ENCODE results near the gene GARIN5B.
A peak's percentile ranks its signal among the peaks of the same experiment; 100 is the strongest.

GARIN5B gene

DNA sequence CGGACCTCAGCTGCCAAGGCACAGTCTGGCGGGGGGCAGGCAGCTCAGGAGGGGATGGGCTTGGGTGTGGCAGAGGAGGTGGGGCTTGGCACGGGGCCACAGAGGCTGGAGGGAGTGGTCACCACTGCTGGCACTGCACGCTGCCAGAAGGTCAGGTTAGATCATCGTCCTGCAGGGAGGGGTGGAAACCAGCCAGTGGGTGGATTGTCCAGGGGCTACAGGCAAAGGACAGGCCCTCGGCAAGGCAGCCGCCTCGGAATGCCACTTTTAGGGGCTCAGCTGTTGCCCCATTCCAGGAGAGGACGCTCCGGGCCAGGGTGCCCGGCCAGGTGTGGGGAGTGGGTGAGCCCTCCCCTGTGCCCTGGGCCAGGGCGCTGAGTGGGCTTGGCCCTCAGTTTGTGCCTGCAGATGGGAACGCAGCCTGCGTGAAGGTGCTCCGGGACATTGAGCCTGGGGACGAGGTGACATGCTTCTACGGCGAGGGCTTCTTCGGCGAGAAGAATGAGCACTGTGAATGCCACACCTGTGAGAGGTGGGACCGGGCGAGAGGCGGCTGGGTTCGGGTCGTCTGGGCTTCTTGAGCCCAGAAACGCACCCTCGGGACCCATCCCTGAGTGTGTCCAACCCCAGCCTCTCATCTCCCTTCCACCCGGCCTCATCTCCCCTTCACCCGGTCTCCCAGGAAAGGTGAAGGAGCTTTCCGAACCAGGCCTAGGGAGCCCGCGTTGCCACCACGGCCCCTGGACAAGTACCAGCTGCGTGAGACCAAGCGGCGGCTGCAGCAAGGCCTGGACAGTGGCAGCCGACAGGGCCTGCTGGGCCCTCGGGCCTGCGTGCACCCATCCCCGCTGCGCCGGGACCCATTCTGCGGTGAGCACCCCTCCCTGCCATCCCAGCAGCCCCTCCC lies 17.0 kb downstream of the GARIN5B start:
- TF ChIP-seq, protein P1, sequence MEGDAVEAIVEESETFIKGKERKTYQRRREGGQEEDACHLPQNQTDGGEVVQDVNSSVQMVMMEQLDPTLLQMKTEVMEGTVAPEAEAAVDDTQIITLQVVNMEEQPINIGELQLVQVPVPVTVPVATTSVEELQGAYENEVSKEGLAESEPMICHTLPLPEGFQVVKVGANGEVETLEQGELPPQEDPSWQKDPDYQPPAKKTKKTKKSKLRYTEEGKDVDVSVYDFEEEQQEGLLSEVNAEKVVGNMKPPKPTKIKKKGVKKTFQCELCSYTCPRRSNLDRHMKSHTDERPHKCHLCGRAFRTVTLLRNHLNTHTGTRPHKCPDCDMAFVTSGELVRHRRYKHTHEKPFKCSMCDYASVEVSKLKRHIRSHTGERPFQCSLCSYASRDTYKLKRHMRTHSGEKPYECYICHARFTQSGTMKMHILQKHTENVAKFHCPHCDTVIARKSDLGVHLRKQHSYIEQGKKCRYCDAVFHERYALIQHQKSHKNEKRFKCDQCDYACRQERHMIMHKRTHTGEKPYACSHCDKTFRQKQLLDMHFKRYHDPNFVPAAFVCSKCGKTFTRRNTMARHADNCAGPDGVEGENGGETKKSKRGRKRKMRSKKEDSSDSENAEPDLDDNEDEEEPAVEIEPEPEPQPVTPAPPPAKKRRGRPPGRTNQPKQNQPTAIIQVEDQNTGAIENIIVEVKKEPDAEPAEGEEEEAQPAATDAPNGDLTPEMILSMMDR (IDR thresholded peaks at IDR 0.05), result no peak

- TF ChIP-seq, protein P1 (IDR thresholded peaks at IDR 0.05), result no peak
These were observed 17.8 kb downstream of the GARIN5B start for GRCh38 chr19:55345101-55345817.

DNA sequence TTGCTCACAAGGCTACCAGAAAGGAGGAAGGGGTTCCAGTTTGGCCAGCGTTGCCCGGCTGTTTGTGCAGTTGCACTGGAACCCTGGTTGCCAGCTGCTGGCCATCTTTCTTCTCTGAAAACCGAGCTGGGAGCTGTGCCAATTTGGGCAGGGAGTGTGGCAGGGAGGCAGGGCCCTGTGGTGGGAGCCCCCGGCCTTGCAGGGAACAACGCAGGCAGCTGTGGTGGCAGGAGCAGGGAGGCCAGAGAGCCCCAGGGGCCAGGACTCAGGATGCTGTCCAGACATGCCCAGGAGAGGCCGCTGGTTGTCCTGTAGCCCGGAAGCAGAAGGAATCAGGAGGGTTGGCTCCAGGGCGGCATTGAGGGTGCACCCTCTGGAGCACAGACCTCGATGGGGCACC lies 18.6 kb downstream of the GARIN5B start:
- TF ChIP-seq, protein P1 (IDR thresholded peaks at IDR 0.05), result no peak

- TF ChIP-seq, protein P1 (IDR thresholded peaks at IDR 0.05), result no peak
These were observed 21.2 kb downstream of the GARIN5B start for GRCh38 chr19:55341595-55342531.

- TF ChIP-seq, protein P1 (IDR thresholded peaks at IDR 0.05), result no peak
These were observed 21.9 kb downstream of the GARIN5B start for GRCh38 chr19:55341171-55341588.

GRCh38 chr19:55340784-55341147 lies 22.3 kb downstream of the GARIN5B start:
- TF ChIP-seq, protein P1 (IDR thresholded peaks at IDR 0.05), result peak; percentile 17; the same call in 1 of the 2 replicates
